Measurements from ENCODE around the gene SERPINB7. TPM values are rescaled to one million over a fixed set of nuclear protein-coding genes. Genes with fewer than 3 reads are reported as not detected.

Gene SERPINB7
- total RNA-seq, 1 donor from 2014 or later, result not detected

- Histone ChIP-seq H3K27ac (no peak overlapping the region), H3K9me3 (no peaks in the 10 kb centered on the region), H3K4me3 (no peak overlapping the region), H3K4me1 (no peaks in the 10 kb centered on the region), H3K36me3 (no peaks in the 10 kb centered on the region), H3K27me3 (no peaks in the 10 kb centered on the region)
- no peak for DNase-seq (ENCODE audit: low spot score in 2 of 2)
- intact Hi-C loops (cut with DNase I), result no loop called here
- TF ChIP-seq CTCF (IDR thresholded peaks at IDR 0.05), result no peak
Observed at GRCh38 chr18:63774511-63774910, 707 bp upstream of the SERPINB7 start.

GRCh38 chr18:63779386-63779785, 4.2 kb downstream of the SERPINB7 start:
- Histone ChIP-seq H3K4me3 (no peak overlapping the region), H3K4me1 (no peaks in the 10 kb centered on the region), H3K27me3 (no peaks in the 10 kb centered on the region), H3K27ac (no peak overlapping the region), H3K36me3 (no peaks in the 10 kb centered on the region), H3K9me3 (no peaks in the 10 kb centered on the region)
- intact Hi-C loops (cut with DNase I), result no loop called here
- TF ChIP-seq CTCF (IDR thresholded peaks at IDR 0.05), result no peak
- no peak for DNase-seq (ENCODE audit: low spot score in 2 of 2)

- H3K27ac ChIP-seq, result no peak overlapping the region
- H3K9me3 ChIP-seq, result no peaks in the 10 kb centered on the region
- H3K4me1 ChIP-seq, result no peaks in the 10 kb centered on the region
- DNase-seq (ENCODE audit: low spot score in 2 of 2), result no peak
- H3K27me3 ChIP-seq, result no peaks in the 10 kb centered on the region
- no peaks in the 10 kb centered on the region for H3K36me3 ChIP-seq
- no peak overlapping the region for H3K4me3 ChIP-seq
- TF ChIP-seq CTCF (IDR thresholded peaks at IDR 0.05), result no peak
- intact Hi-C loops (cut with DNase I), result no loop called here
Observed at GRCh38 chr18:63783394-63783793, 8.2 kb downstream of the SERPINB7 start.

GRCh38 chr18:63784787-63785452, 9.7 kb downstream of the SERPINB7 start:
- no peak for TF ChIP-seq CTCF (IDR thresholded peaks at IDR 0.05)
- H3K4me1 ChIP-seq, result no peaks in the 10 kb centered on the region
- H3K27ac ChIP-seq, result no peak overlapping the region
- H3K27me3 ChIP-seq, result no peaks in the 10 kb centered on the region
- no peak overlapping the region for H3K4me3 ChIP-seq
- no peaks in the 10 kb centered on the region for H3K9me3 ChIP-seq
- no peak for DNase-seq (ENCODE audit: low spot score in 2 of 2)
- no peaks in the 10 kb centered on the region for H3K36me3 ChIP-seq
- intact Hi-C loops (cut with DNase I), result no loop called here

- TF ChIP-seq CTCF (IDR thresholded peaks at IDR 0.05), result no peak
- intact Hi-C loops (cut with DNase I), result no loop called here
- no peak for DNase-seq (ENCODE audit: low spot score in 2 of 2)
- Histone ChIP-seq H3K27me3 (no peaks in the 10 kb centered on the region), H3K27ac (no peak overlapping the region), H3K36me3 (no peaks in the 10 kb centered on the region), H3K9me3 (no peaks in the 10 kb centered on the region), H3K4me3 (no peak overlapping the region), H3K4me1 (no peaks in the 10 kb centered on the region)
Observed at GRCh38 chr18:63787673-63788072, 12.5 kb downstream of the SERPINB7 start.

All from ascending aorta (tissue), 2 donors.